Thyroid gland (tissue), 4 donors: ENCODE measurements around the gene CES5A.

Experiments
- CTCF ChIP-seq, 6 experiments: fragments of 200-600 bp in 3 of 6; fragments of 450-650 bp in 3 of 6; sonication (generic) in 3 of 6; IDR thresholded peaks; one replicate each; pipeline ENCODE4 v1.5.1; 2016 to 2019; ENCODE audit warnings: antibody characterized with exemption in 6 of 6, mild to moderate bottlenecking in 2 of 6, inconsistent platforms in 1 of 6, moderate library complexity in 1 of 6
- POLR2A ChIP-seq, 2 donors: fragments of 450-650 bp; IDR thresholded peaks; one replicate each; pipeline ENCODE4 v1.6.1; 2017; ENCODE audit warnings: antibody characterized with exemption in 2 of 2, mild to moderate bottlenecking in 2 of 2, moderate library complexity in 1 of 2

GRCh38 chr16:55900616-55901393 is 25.6 kb upstream of the CES5A start:
- no peak for TF ChIP-seq CTCF (IDR thresholded peaks at IDR 0.05)
- no peak for TF ChIP-seq POLR2A (IDR thresholded peaks at IDR 0.05)
